C4-2B (cell line): ENCODE measurements around the gene JMJD7.

Experiments
- ZFX ChIP-seq: fragments of 450-650 bp; IDR thresholded peaks from 2 replicates; pipeline ENCODE4 v1.6.1; 2017
- TF ChIP-seq, protein P1 (sequence below): fragments of 450-650 bp; conservative IDR thresholded peaks from 2 replicates; pipeline ENCODE4 v1.5.1; 2017; ENCODE audit warnings: mild to moderate bottlenecking

- TF ChIP-seq, protein P1, sequence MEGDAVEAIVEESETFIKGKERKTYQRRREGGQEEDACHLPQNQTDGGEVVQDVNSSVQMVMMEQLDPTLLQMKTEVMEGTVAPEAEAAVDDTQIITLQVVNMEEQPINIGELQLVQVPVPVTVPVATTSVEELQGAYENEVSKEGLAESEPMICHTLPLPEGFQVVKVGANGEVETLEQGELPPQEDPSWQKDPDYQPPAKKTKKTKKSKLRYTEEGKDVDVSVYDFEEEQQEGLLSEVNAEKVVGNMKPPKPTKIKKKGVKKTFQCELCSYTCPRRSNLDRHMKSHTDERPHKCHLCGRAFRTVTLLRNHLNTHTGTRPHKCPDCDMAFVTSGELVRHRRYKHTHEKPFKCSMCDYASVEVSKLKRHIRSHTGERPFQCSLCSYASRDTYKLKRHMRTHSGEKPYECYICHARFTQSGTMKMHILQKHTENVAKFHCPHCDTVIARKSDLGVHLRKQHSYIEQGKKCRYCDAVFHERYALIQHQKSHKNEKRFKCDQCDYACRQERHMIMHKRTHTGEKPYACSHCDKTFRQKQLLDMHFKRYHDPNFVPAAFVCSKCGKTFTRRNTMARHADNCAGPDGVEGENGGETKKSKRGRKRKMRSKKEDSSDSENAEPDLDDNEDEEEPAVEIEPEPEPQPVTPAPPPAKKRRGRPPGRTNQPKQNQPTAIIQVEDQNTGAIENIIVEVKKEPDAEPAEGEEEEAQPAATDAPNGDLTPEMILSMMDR = no peak
- TF ChIP-seq ZFX = no peak
These were observed 36.4 kb upstream of the JMJD7 start for GRCh38 chr15:41791547-41791937.
